ENCODE results near the gene CDH24. TPM values are rescaled to one million over a fixed set of nuclear protein-coding genes. Genes with fewer than 3 reads are reported as not detected.
A peak's percentile ranks its signal among the peaks of the same experiment; 100 is the strongest.

CDH24 gene
- total RNA-seq, 1 experiment from 2014 or later, result 17.9 TPM

GRCh38 chr14:23006544-23007419 is 50.5 kb downstream of the CDH24 start (continued):
- TF ChIP-seq GRHL2 (CRISPR knock-in tag; IDR thresholded peaks at IDR 0.05; ENCODE audit: insufficient replicate concordance, severe bottlenecking) (no peak), EMX1 (CRISPR knock-in tag; IDR thresholded peaks at IDR 0.05) (no peak), FOXP4 (CRISPR knock-in tag; IDR thresholded peaks at IDR 0.05) (no peak), ZNF263 (CRISPR knock-in tag; IDR thresholded peaks at IDR 0.05; ENCODE audit: low read depth) (0 out of 2 replicates have a peak, but pooled peaks have one; percentile 41), PRDM15 (CRISPR knock-in tag; IDR thresholded peaks at IDR 0.05) (no peak), CTCF (IDR thresholded peaks at IDR 0.05) (no peak), KAT7 (CRISPR knock-in tag; IDR thresholded peaks at IDR 0.05; ENCODE audit: borderline replicate concordance) (0 out of 2 replicates have a peak, but pooled peaks have one; percentile 75), JAZF1 (CRISPR knock-in tag; IDR thresholded peaks at IDR 0.05) (no peak), ZBTB43 (CRISPR knock-in tag; IDR thresholded peaks at IDR 0.05) (peak; percentile 91), SMAD3 (CRISPR knock-in tag; IDR thresholded peaks at IDR 0.05; ENCODE audit: borderline replicate concordance) (no peak)

GRCh38 chr14:23006188-23006534 is 51.2 kb downstream of the CDH24 start:
- Mint-ChIP-seq H3K4me3 (peak overlapping the region; percentile 91), H3K27me3 (ENCODE audit: low read depth) (no peaks in the 10 kb centered on the region), H3K9me3 (peaks cover 9% of the 10 kb centered on the region), H3K4me1 (peaks cover 28% of the 10 kb centered on the region), H3K27ac (peak overlapping the region; percentile 100), H3K36me3 (no peaks in the 10 kb centered on the region; the same call in 1 of the 2 replicates)
- ATAC-seq (no peak), DNase-seq (ENCODE audit: low spot score) (no peak)
- no peak for TF ChIP-seq RELA (CRISPR knock-in tag; IDR thresholded peaks at IDR 0.05; ENCODE audit: borderline replicate concordance)
- TF ChIP-seq MXD4 (CRISPR knock-in tag; IDR thresholded peaks at IDR 0.05; ENCODE audit: borderline replicate concordance), result no peak
- no peak for TF ChIP-seq ZNF532 (CRISPR knock-in tag; IDR thresholded peaks at IDR 0.05; ENCODE audit: borderline replicate concordance)
- no peak for TF ChIP-seq ERG (CRISPR knock-in tag; IDR thresholded peaks at IDR 0.05)
- TF ChIP-seq ATF1 (CRISPR knock-in tag; IDR thresholded peaks at IDR 0.05), result no peak
- TF ChIP-seq USF2 (CRISPR knock-in tag; IDR thresholded peaks at IDR 0.05), result no peak
- no peak for TF ChIP-seq ETV6 (CRISPR knock-in tag; IDR thresholded peaks at IDR 0.05)
- ChIA-PET CTCF (interaction anchor here (0.9 to 3.9 kb wide), 13 partner anchors 10 to 436 kb away, joined by 3 to 75 read pairs (median 6); partner anchors contain the start of genes AJUBA, CDH24, PRMT5 and PSMB11), POLR2A (interaction anchor here (0.7 to 2.5 kb wide), 11 partner anchors 10 to 89 kb away, joined by 3 to 23 read pairs (median 9); partner anchors contain the start of genes ACIN1, AJUBA, C14orf119 and HAUS4)

Data from WTC11 (cell line).